Gastrocnemius medialis (tissue), 4 donors: ENCODE results near the gene ELAVL4.

Source experiments
- POLR2A ChIP-seq, 2 donors: fragments of 450-650 bp; IDR thresholded peaks; one replicate each; pipeline ENCODE4 v1.6.1; 2017; ENCODE audit warnings: antibody characterized with exemption in 2 of 2, mild to moderate bottlenecking in 2 of 2, moderate library complexity in 2 of 2
- TF ChIP-seq, protein P1 (sequence below), 5 experiments: fragments of 450-650 bp in 3 of 5; fragments of 200-600 bp in 2 of 5; sonication (generic) in 2 of 5; IDR thresholded peaks in 4 of 5; conservative IDR thresholded peaks in 1 of 5; 1 replicate in 4 of 5; 2 replicates in 1 of 5; pipeline ENCODE4 v1.5.1; 2016 to 2019; ENCODE audit warnings: antibody characterized with exemption in 5 of 5, mild to moderate bottlenecking in 3 of 5, moderate library complexity in 3 of 5

DNA sequence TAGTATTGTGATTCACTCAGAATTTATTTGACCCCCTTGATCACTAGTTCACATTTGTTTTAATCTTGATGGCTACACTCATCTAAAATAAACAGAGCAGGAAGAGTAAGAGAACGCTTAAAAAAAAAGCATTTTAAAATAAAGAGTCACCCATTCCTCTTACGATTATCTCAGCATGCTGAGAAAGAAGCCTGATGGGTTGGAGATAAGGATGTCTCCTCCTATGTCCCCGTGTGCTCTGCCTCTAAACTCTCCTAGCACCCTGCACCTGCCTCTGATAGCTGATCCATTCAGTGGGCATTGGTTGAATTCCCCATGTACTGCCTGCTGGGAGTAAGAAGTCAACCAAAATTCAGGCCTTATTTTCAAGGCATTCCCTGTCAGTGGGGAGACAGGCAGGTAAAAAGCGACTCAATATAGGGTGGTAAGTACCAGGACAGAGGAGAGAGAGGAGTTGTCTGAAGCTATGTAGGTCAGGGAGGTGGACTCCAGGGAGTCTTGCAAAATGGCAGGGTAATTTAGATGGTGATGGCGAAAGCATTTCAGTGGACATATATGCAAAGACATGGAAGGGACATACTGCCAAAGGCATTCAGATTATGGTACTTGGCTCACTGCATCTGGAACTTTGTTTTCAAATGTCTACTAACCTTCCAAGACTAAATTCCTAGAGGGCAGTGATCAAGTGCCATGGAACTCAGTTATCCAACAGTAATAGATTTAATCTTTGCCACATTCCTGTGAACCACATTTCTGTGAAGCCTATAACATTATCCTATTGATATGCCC is 18.4 kb downstream of the ELAVL4 start:
- TF ChIP-seq, protein P1, sequence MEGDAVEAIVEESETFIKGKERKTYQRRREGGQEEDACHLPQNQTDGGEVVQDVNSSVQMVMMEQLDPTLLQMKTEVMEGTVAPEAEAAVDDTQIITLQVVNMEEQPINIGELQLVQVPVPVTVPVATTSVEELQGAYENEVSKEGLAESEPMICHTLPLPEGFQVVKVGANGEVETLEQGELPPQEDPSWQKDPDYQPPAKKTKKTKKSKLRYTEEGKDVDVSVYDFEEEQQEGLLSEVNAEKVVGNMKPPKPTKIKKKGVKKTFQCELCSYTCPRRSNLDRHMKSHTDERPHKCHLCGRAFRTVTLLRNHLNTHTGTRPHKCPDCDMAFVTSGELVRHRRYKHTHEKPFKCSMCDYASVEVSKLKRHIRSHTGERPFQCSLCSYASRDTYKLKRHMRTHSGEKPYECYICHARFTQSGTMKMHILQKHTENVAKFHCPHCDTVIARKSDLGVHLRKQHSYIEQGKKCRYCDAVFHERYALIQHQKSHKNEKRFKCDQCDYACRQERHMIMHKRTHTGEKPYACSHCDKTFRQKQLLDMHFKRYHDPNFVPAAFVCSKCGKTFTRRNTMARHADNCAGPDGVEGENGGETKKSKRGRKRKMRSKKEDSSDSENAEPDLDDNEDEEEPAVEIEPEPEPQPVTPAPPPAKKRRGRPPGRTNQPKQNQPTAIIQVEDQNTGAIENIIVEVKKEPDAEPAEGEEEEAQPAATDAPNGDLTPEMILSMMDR (IDR thresholded peaks at IDR 0.05 in 4 of 5, conservative IDR thresholded peaks at IDR 0.05 in 1 of 5): no peak
- no peak for TF ChIP-seq POLR2A (IDR thresholded peaks at IDR 0.05)
